ENCODE measurements around the gene CTXN1.
"Not testable (repeated sequence)": the region's sequence is repeated elsewhere in the genome, so short reads cannot be mapped to it uniquely, and the experiment has no call there.

Gene CTXN1

GRCh38 chr19:7926021-7926726, at the start of gene CTXN1:
Gene CTXN1, minus strand, starts transcription at chr19:7926135. Its CDS starts 597 bp downstream, at chr19:7925538.
- peak; percentile 31 for DNase-seq

DNA sequence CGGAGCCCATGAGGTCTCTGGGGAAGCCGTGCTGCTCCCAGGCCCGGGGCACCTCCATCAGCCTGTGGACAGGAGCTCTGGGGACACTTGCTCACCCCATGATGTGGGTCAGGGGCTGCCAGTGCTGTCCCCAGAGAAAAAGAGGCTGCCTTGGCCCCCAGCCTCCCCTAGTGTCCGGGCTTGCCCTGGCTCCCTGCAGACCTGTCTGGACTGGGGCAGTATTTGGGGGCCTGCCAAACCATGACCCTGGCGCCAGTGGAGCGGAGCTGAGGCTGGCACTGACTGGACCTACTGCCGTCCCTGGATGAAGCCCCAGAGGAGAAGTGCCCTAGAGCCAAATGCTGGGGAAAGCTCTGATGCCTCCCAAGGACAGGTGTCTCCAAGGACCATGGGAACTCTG, 49.1 kb upstream of the CTXN1 start:
- no peak for DNase-seq

GRCh38 chr19:7973883-7974282, 47.9 kb upstream of the CTXN1 start:
- no peak for DNase-seq

- DNase-seq, result no peak
Measured at GRCh38 chr19:7971553-7972520, 45.9 kb upstream of the CTXN1 start.

GRCh38 chr19:7970716-7971448, 44.9 kb upstream of the CTXN1 start:
- DNase-seq, result no peak

GRCh38 chr19:7969555-7969939, 43.6 kb upstream of the CTXN1 start:
- no peak for DNase-seq

DNA sequence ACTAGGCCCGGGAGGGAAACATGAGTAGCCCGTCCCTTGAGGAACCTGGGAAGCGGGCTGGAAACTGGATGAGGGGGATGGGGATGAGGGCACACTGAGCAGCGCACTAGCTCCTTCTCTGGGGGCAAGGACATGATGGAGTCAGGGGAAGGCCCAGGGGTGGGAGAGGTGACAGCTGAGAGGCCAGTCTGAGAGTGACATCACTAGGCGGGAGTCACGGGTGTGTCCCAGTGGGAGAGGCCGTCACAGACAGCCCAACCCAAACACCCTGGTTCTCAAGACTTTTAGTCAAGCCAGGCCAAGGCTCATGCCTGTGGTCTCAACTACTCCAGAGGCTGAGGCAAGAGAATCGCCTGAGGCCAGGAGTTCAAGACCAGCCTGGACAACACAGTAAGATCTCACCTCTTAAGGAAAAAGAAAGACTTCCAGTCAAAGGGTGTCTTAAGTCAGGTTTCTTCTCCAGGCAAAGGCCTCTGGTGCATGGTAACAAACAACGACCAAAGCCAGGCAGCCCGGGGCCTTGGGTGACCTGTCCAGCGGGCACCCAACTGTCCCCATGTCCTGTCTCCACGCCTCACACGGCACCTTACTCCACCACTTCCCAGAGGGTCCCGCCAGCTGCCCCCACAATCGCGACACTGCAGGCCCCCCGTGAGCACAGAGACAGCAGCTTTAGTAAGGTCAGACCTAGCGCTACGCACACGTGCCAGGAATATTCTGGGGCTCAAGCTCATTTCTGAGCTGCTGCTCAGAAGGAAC, 43.0 kb upstream of the CTXN1 start:
- no peak for DNase-seq

GRCh38 chr19:7968008-7968795, 42.3 kb upstream of the CTXN1 start:
- DNase-seq, result no peak

DNA sequence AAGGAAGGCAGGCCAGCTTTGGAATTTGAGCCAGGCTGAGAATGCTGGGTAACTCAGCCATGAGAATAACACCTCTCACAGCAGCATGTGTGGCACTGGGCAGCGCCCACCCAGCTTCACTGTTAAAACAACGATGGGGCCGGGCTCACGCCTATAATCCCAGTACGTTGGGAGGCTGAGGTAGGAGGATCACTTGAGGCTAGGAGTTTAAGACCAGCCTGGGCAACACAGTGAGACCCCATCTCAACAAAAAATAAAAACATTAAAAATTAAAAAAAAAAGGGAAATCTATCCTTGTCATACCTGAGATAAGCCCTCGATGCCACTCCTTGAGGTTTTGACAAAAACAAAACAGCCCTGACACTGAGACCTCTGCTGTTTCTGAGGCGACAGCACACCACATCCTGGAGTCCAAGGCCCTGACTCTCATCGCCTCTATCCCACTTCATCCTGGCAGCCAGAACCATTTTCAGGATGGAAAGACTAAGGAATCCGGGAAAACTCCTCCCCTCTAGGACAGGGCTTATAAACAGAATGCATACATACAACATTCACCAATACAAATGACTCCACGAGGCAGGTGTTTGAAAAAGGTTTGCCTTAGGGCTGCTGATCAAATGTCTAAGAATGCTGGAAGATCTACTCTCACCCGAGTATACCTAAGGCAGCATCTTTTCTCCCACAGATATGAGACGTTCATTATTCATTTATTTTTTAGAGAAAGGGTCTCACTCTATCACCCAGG, 40.2 kb upstream of the CTXN1 start:
- no peak for DNase-seq

GRCh38 chr19:7965259-7965841, 39.4 kb upstream of the CTXN1 start:
- DNase-seq, result no peak

- DNase-seq, result no peak
Measured at GRCh38 chr19:7963566-7963965, 37.6 kb upstream of the CTXN1 start.

- DNase-seq, result no peak
Measured at GRCh38 chr19:7962644-7963268, 36.8 kb upstream of the CTXN1 start.

DNA sequence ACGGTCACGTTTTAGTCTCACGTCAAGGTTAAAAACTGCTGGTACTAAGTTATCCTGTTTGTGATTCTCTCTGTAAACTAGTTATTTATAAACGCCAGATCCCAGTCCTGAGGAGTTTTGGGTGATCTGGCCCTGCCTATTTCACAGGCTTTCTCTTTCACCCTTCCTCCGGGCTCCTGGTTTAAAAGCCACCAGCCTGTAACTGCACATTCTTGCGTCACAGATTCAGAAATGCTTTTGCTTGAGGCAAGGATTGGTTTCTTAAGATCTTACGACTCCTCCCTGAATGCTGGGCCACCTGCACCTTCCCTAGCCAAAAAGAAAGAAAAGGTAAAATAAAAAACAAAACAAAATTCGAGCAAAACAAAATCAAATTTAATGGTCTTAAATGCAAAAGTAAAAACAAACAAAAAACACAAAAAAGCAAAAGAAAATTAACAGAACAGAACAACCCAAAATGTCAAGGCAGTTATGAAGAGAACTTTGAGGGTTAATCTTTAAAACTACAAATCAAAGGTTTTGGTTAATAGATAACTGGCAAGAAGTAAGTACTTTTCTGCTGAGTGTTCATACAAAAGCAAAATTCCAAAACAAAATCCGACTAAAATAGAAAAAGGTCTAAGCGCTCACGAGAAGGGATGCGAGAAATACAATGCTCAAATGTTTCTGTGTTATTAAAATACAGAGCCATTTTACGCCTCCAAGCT, 36.1 kb upstream of the CTXN1 start:
- no peak for DNase-seq

GRCh38 chr19:7961082-7961481, 35.1 kb upstream of the CTXN1 start:
- not testable (repeated sequence) for DNase-seq

- no peak for DNase-seq
Measured at GRCh38 chr19:7959211-7959610, 33.3 kb upstream of the CTXN1 start.

GRCh38 chr19:7955696-7956095, 29.8 kb upstream of the CTXN1 start:
- DNase-seq, result no peak

DNA sequence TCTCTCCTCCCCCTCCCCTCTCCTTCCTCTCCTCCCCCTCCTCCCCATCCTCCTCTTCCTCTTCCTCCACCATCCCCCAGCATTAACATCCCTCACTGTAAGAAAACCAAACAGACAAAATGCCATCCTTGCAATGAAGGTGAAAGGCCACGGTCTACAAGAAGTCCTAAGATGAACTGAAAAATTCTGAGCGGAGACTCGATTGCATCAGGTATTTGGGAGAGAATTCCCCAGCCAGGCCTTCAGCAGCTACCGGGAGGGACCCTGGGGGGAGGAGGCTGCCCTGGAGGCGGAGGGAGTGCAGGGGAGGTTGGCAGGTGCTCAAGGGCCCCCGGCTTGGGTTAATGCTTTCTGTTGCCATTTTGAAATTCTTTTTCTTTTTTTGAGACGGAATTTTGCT, 27.6 kb upstream of the CTXN1 start:
- DNase-seq, result no peak

GRCh38 chr19:7953060-7953459, 27.1 kb upstream of the CTXN1 start:
- peak; percentile 13 for DNase-seq

GRCh38 chr19:7947939-7948338, 22.0 kb upstream of the CTXN1 start:
- DNase-seq, result no peak
